Activated CD4-positive, alpha-beta T cell treated with anti-CD3 and anti-CD28 coated beads, Interleukin-2, amount 10 ng/mL, durations not matched to agents 7 days and 5 days (primary cell): Measurements from ENCODE around the gene CREBL2. TPM values are rescaled to one million over a fixed set of nuclear protein-coding genes. Genes with fewer than 3 reads are reported as not detected.
A peak's percentile ranks its signal among the peaks of the same experiment; 100 is the strongest.
"Not testable (repeated sequence)": the region's sequence is repeated elsewhere in the genome, so short reads cannot be mapped to it uniquely, and the experiment has no call there.

Experiments
- CTCF ChIA-PET: fragments of 350-600 bp; sonication (Branson Sonifier 250); formaldehyde crosslinking; loops from one replicate; lab custom pipeline; 2021; ENCODE audit warnings: antibody characterized with exemption; lab: Charles Lee
- POLR2A ChIA-PET: fragments of 350-600 bp; sonication (Branson Sonifier 250); formaldehyde crosslinking; loops from one replicate; lab custom pipeline; 2021; ENCODE audit warnings: antibody characterized with exemption; lab: Charles Lee
- DNase-seq: peaks from one replicate; pipeline ENCODE4 v3.0.0-alpha.2; 2020
- H3K27ac Mint-ChIP-seq: one replicate; pipeline ENCODE4 v1.8.0; 2021; ENCODE audit warnings: mild to moderate bottlenecking, moderate library complexity, mixed read lengths
- H3K27me3 Mint-ChIP-seq: one replicate; pipeline ENCODE4 v1.8.0; 2021; ENCODE audit warnings: mixed read lengths
- H3K36me3 Mint-ChIP-seq: one replicate; pipeline ENCODE4 v1.8.0; 2021; ENCODE audit warnings: low read depth, mixed read lengths
- H3K4me1 Mint-ChIP-seq: one replicate; pipeline ENCODE4 v1.8.0; 2021; ENCODE audit warnings: mixed read lengths
- H3K4me3 Mint-ChIP-seq: one replicate; pipeline ENCODE4 v1.8.0; 2021; ENCODE audit warnings: mild to moderate bottlenecking, moderate library complexity, mixed read lengths
- H3K9me3 Mint-ChIP-seq: one replicate; pipeline ENCODE4 v1.8.0; 2021; ENCODE audit warnings: mixed read lengths
- total RNA-seq, 2 experiments: library from RNA; stranded (reverse); gene quantifications; one replicate each; pipeline ENCODE4 v1.2.3, GENCODE V29; 2021

CREBL2 gene
- total RNA-seq, 2 experiments from 2014 or later: 18.2 to 21.2 TPM

GRCh38 chr12:12600659-12601058 is 11.0 kb upstream of the CREBL2 start:
- H3K36me3 Mint-ChIP-seq: no peaks in the 10 kb centered on the region
- H3K4me3 Mint-ChIP-seq: no peak overlapping the region
- no peaks in the 10 kb centered on the region for H3K27me3 Mint-ChIP-seq
- no peaks in the 10 kb centered on the region for H3K4me1 Mint-ChIP-seq
- no peaks in the 10 kb centered on the region for H3K9me3 Mint-ChIP-seq
- H3K27ac Mint-ChIP-seq: no peak overlapping the region
- CTCF ChIA-PET: interaction anchor here (1.0 to 3.0 kb wide), 3 partner anchors 8 to 14 kb away, joined by 3 to 9 read pairs (median 3); no protein-coding TSS in a partner anchor
- no peak for DNase-seq
- POLR2A ChIA-PET: no interaction called here

- Mint-ChIP-seq H3K36me3 (no peaks in the 10 kb centered on the region), H3K27ac (no peak overlapping the region), H3K4me1 (peaks cover 17% of the 10 kb centered on the region), H3K9me3 (no peaks in the 10 kb centered on the region), H3K27me3 (no peaks in the 10 kb centered on the region), H3K4me3 (no peak overlapping the region)
- POLR2A ChIA-PET: no interaction called here
- DNase-seq: no peak
- CTCF ChIA-PET: interaction anchor here (1.2 kb wide), 1 partner anchor 10 kb away, joined by 3 read pairs; no protein-coding TSS in a partner anchor
Observed at GRCh38 chr12:12604740-12605139, 6.9 kb upstream of the CREBL2 start.

- Mint-ChIP-seq H3K27ac (peak overlapping the region; percentile 19), H3K4me3 (no peak overlapping the region), H3K4me1 (peaks cover 30% of the 10 kb centered on the region), H3K36me3 (peaks cover 3% of the 10 kb centered on the region), H3K9me3 (no peaks in the 10 kb centered on the region), H3K27me3 (no peaks in the 10 kb centered on the region)
- no peak for DNase-seq
- ChIA-PET CTCF (interaction anchor here (0.8 to 1.4 kb wide), 5 partner anchors 9 to 241 kb away, joined by 3 to 5 read pairs (median 3); no protein-coding TSS in a partner anchor), POLR2A (interaction anchor here (0.6 to 0.7 kb wide), 2 partner anchors 145 to 218 kb away, joined by 3 to 4 read pairs; no protein-coding TSS in a partner anchor)
Observed at GRCh38 chr12:12606781-12607589, 4.7 kb upstream of the CREBL2 start.

GRCh38 chr12:12608557-12608957 is 3.1 kb upstream of the CREBL2 start:
- Mint-ChIP-seq H3K36me3 (peaks cover 12% of the 10 kb centered on the region), H3K27me3 (no peaks in the 10 kb centered on the region), H3K9me3 (no peaks in the 10 kb centered on the region), H3K4me1 (peaks cover 42% of the 10 kb centered on the region), H3K4me3 (no peak overlapping the region), H3K27ac (no peak overlapping the region)
- DNase-seq: peak; percentile 16
- ChIA-PET CTCF (interaction anchor here (0.6 to 0.8 kb wide), 3 partner anchors 21 to 233 kb away, joined by 3 to 4 read pairs (median 3); no protein-coding TSS in a partner anchor), POLR2A (no interaction called here)

GRCh38 chr12:12609692-12610091 is 2.0 kb upstream of the CREBL2 start:
- Mint-ChIP-seq H3K27me3 (no peaks in the 10 kb centered on the region), H3K4me3 (no peak overlapping the region), H3K9me3 (no peaks in the 10 kb centered on the region), H3K36me3 (peaks cover 18% of the 10 kb centered on the region), H3K4me1 (peaks cover 51% of the 10 kb centered on the region), H3K27ac (no peak overlapping the region)
- ChIA-PET POLR2A (no interaction called here), CTCF (interaction anchor here (0.6 to 1.1 kb wide), 3 partner anchors 12 to 181 kb away, joined by 3 to 8 read pairs (median 3); no protein-coding TSS in a partner anchor)
- no peak for DNase-seq

GRCh38 chr12:12610711-12611110 is 965 bp upstream of the CREBL2 start:
- DNase-seq: no peak
- Mint-ChIP-seq H3K27ac (peak overlapping the region; percentile 93), H3K27me3 (no peaks in the 10 kb centered on the region), H3K9me3 (no peaks in the 10 kb centered on the region), H3K36me3 (peaks cover 19% of the 10 kb centered on the region), H3K4me1 (peaks cover 53% of the 10 kb centered on the region), H3K4me3 (peak overlapping the region; percentile 90)
- CTCF ChIA-PET: interaction anchor here (0.9 kb wide), 1 partner anchor 107 kb away, joined by 3 read pairs; no protein-coding TSS in a partner anchor
- POLR2A ChIA-PET: interaction anchor here (0.7 kb wide), 1 partner anchor 420 kb away, joined by 3 read pairs; no protein-coding TSS in a partner anchor

- POLR2A ChIA-PET: no interaction called here
- H3K9me3 Mint-ChIP-seq: no peaks in the 10 kb centered on the region
- H3K27ac Mint-ChIP-seq: peak overlapping the region; percentile 93
- peaks cover 29% of the 10 kb centered on the region for H3K36me3 Mint-ChIP-seq
- H3K4me3 Mint-ChIP-seq: peak overlapping the region; percentile 90
- CTCF ChIA-PET: interaction anchor here (0.5 to 2.4 kb wide), 3 partner anchors 33 to 237 kb away, joined by 4 to 7 read pairs (median 5); no protein-coding TSS in a partner anchor
- no peaks in the 10 kb centered on the region for H3K27me3 Mint-ChIP-seq
- peaks cover 58% of the 10 kb centered on the region for H3K4me1 Mint-ChIP-seq
- DNase-seq: peak; percentile 30
Observed at GRCh38 chr12:12612358-12612757, 682 bp downstream of the CREBL2 start.

GRCh38 chr12:12613344-12613743 is 1.7 kb downstream of the CREBL2 start:
- peaks cover 56% of the 10 kb centered on the region for H3K4me1 Mint-ChIP-seq

GRCh38 chr12:12614342-12614741 is 2.7 kb downstream of the CREBL2 start:
- H3K9me3 Mint-ChIP-seq: no peaks in the 10 kb centered on the region
- H3K4me1 Mint-ChIP-seq: peaks cover 51% of the 10 kb centered on the region
- POLR2A ChIA-PET: no interaction called here
- peaks cover 43% of the 10 kb centered on the region for H3K36me3 Mint-ChIP-seq
- no peak for DNase-seq
- H3K27me3 Mint-ChIP-seq: no peaks in the 10 kb centered on the region
- no peak overlapping the region for H3K27ac Mint-ChIP-seq
- CTCF ChIA-PET: interaction anchor here (0.6 to 0.9 kb wide), 4 partner anchors 10 to 550 kb away, joined by 3 to 4 read pairs (median 3); no protein-coding TSS in a partner anchor
- no peak overlapping the region for H3K4me3 Mint-ChIP-seq

More at GRCh38 chr12:12613344-12613743, 1.7 kb downstream of the CREBL2 start:
- Mint-ChIP-seq H3K36me3 (peaks cover 37% of the 10 kb centered on the region), H3K9me3 (no peaks in the 10 kb centered on the region), H3K27me3 (no peaks in the 10 kb centered on the region), H3K27ac (peak overlapping the region; percentile 93), H3K4me3 (peak overlapping the region; percentile 90)
- POLR2A ChIA-PET: no interaction called here
- CTCF ChIA-PET: interaction anchor here (0.7 to 2.4 kb wide), 3 partner anchors 14 to 133 kb away, joined by 3 to 7 read pairs (median 3); no protein-coding TSS in a partner anchor
- no peak for DNase-seq

GRCh38 chr12:12616512-12617310 is 5.0 kb downstream of the CREBL2 start:
- DNase-seq: no peak
- H3K4me1 Mint-ChIP-seq: peaks cover 54% of the 10 kb centered on the region
- no peak overlapping the region for H3K4me3 Mint-ChIP-seq
- no peaks in the 10 kb centered on the region for H3K9me3 Mint-ChIP-seq
- ChIA-PET POLR2A (no interaction called here), CTCF (interaction anchor here (0.8 to 2.1 kb wide), 2 partner anchors 16 to 239 kb away, joined by 3 to 4 read pairs; no protein-coding TSS in a partner anchor)
- no peaks in the 10 kb centered on the region for H3K27me3 Mint-ChIP-seq
- peaks cover 57% of the 10 kb centered on the region for H3K36me3 Mint-ChIP-seq
- peak overlapping the region; percentile 33 for H3K27ac Mint-ChIP-seq

- H3K4me1 Mint-ChIP-seq: peaks cover 59% of the 10 kb centered on the region
- H3K27me3 Mint-ChIP-seq, H3K9me3 Mint-ChIP-seq, POLR2A ChIA-PET, H3K4me3 Mint-ChIP-seq, DNase-seq, CTCF ChIA-PET, H3K27ac Mint-ChIP-seq: not testable (repeated sequence)
- peaks cover 53% of the 10 kb centered on the region for H3K36me3 Mint-ChIP-seq
Observed at GRCh38 chr12:12618064-12618463, 6.4 kb downstream of the CREBL2 start.

GRCh38 chr12:12620730-12621315 is 9.1 kb downstream of the CREBL2 start:
- CTCF ChIA-PET: interaction anchor here (1.0 to 1.1 kb wide), 2 partner anchors 10 to 30 kb away, joined by 4 to 5 read pairs; no protein-coding TSS in a partner anchor
- Mint-ChIP-seq H3K36me3 (peaks cover 58% of the 10 kb centered on the region), H3K27ac (no peak overlapping the region), H3K4me1 (peaks cover 61% of the 10 kb centered on the region), H3K27me3 (no peaks in the 10 kb centered on the region), H3K9me3 (peaks cover 3% of the 10 kb centered on the region), H3K4me3 (no peak overlapping the region)
- no peak for DNase-seq
- POLR2A ChIA-PET: no interaction called here
